GM12873 (cell line): ENCODE results near the gene BTBD9.

Source experiments
- CTCF ChIP-seq: IDR thresholded peaks from 2 replicates; pipeline ENCODE4 v1.5.1; 2012; ENCODE audit warnings: low read depth, mild to moderate bottlenecking, moderate library complexity, low read length, control low read depth; ENCODE audit not compliant: insufficient read depth; ENCODE audit errors: missing control alignments

Gene BTBD9

GRCh38 chr6:38163186-38164130 lies 476.3 kb downstream of the BTBD9 start:
- TF ChIP-seq CTCF, result no peak

- no peak for TF ChIP-seq CTCF
Observed at GRCh38 chr6:38162493-38163185, 477.1 kb downstream of the BTBD9 start.

- TF ChIP-seq CTCF, result no peak
Observed at GRCh38 chr6:38161754-38162492, 477.8 kb downstream of the BTBD9 start.

- TF ChIP-seq CTCF, result no peak
Observed at GRCh38 chr6:38161331-38161730, 478.4 kb downstream of the BTBD9 start.

- TF ChIP-seq CTCF, result no peak
Observed at GRCh38 chr6:38160831-38161230, 478.9 kb downstream of the BTBD9 start.

GRCh38 chr6:38159596-38159995 lies 480.1 kb downstream of the BTBD9 start:
- TF ChIP-seq CTCF, result no peak
